A549 (cell line): ENCODE measurements around the gene AIG1. TPM values are rescaled to one million over a fixed set of nuclear protein-coding genes. Genes with fewer than 3 reads are reported as not detected.

ENCODE experiments used
- ATAC-seq, 2 experiments: fragments of 200-7000 bp in 1 of 2; fragments of >200 bp in 1 of 2; cut with Nextera tagmentation in 1 of 2; cut with Tn5 transposase in 1 of 2; 3 replicates each; pipeline versions ENCODE4 v1.8.0 to v1.9.1; 2018 to 2020; ENCODE audit warnings: mild to moderate bottlenecking in 1 of 2, moderate library complexity in 1 of 2
- CTCF ChIA-PET: fragments of 300-600 bp; sonication (Branson Sonifier 250); formaldehyde crosslinking; extraction: SDS; loops from one replicate; lab custom pipeline; 2021; ENCODE audit warnings: antibody characterized with exemption, inconsistent platforms; lab: Yijun Ruan, JAX
- POLR2A ChIA-PET: fragments of 350-600 bp; formaldehyde crosslinking; extraction: SDS; loops from one replicate; lab custom pipeline; 2021; ENCODE audit warnings: antibody characterized with exemption, inconsistent platforms; lab: Yijun Ruan, JAX
- DNase-seq, 2 experiments: peaks; one replicate each; pipeline versions ENCODE4 v3.0.0 to v3.0.0-alpha.2; 2011 to 2016; ENCODE audit warnings: low read depth in 1 of 2, low spot score in 1 of 2
- FAIRE-seq: peaks from 2 replicates; lab custom pipeline; 2011; peaks lifted over from hg19 to GRCh38; lab: Jason Lieb, UNC
- H3K27ac ChIP-seq, 2 experiments: fragments of >200 bp; sonication (Bioruptor Twin); formaldehyde crosslinking; 3 replicates each; pipeline ENCODE4 v1.5.1; 2016 to 2017
- H3K4me1 ChIP-seq: fragments of >200 bp; sonication (Bioruptor Twin); formaldehyde crosslinking; 3 replicates; pipeline ENCODE4 v1.6.1; 2016
- H3K4me2 ChIP-seq: fragments of >200 bp; sonication (Bioruptor Twin); formaldehyde crosslinking; 3 replicates; pipeline ENCODE4 v1.6.1; 2016
- H3K4me3 ChIP-seq: fragments of >200 bp; sonication (Bioruptor Twin); formaldehyde crosslinking; 3 replicates; pipeline ENCODE4 v1.5.1; 2016
- H3K9me3 ChIP-seq: fragments of >200 bp; sonication (Bioruptor Twin); formaldehyde crosslinking; 3 replicates; pipeline ENCODE4 v1.6.1; 2016
- CHD4 ChIP-seq: fragments of 200-600 bp; sonication (generic); IDR thresholded peaks from 2 replicates; pipeline ENCODE4 v1.6.1; 2016; ENCODE audit warnings: antibody characterized with exemption, mild to moderate bottlenecking, borderline replicate concordance
- CTCF ChIP-seq: fragments of >200 bp; sonication (Bioruptor Twin); formaldehyde crosslinking; IDR thresholded peaks from 3 replicates; pipeline ENCODE4 v1.5.1; 2016
- FOSL2 ChIP-seq, 2 experiments: fragments of 450-650 bp in 1 of 2; fragments of >200 bp in 1 of 2; sonication (Bioruptor Twin) in 1 of 2; formaldehyde crosslinking; IDR thresholded peaks; 2 replicates each; pipeline versions ENCODE4 v1.5.0 to v1.6.1; 2016 to 2020; ENCODE audit warnings: mild to moderate bottlenecking in 1 of 2, moderate library complexity in 1 of 2
- HES2 ChIP-seq: fragments of >200 bp; sonication (Bioruptor Twin); formaldehyde crosslinking; IDR thresholded peaks from 2 replicates; pipeline ENCODE4 v1.6.1; 2016
- HEYL ChIP-seq: fragments of 250-450 bp; sonication (Bioruptor Pico); IDR thresholded peaks from 2 replicates; pipeline ENCODE4 v1.8.0; 2021; ENCODE audit warnings: mild to moderate bottlenecking, moderate library complexity
- HOXB13 ChIP-seq: fragments of 250-450 bp; sonication (Bioruptor Pico); IDR thresholded peaks from 2 replicates; pipeline ENCODE4 v1.5.0; 2020; ENCODE audit warnings: low read depth, mild to moderate bottlenecking, moderate library complexity
- HOXB5 ChIP-seq: fragments of 250-450 bp; sonication (Bioruptor Pico); IDR thresholded peaks from 2 replicates; pipeline ENCODE4 v1.5.0; 2020; ENCODE audit warnings: mild to moderate bottlenecking, moderate library complexity
- JUNB ChIP-seq: fragments of >200 bp; sonication (Bioruptor Twin); formaldehyde crosslinking; IDR thresholded peaks from 2 replicates; pipeline ENCODE4 v1.6.1; 2016
- KDM5A ChIP-seq: fragments of 200-600 bp; sonication (generic); IDR thresholded peaks from 2 replicates; pipeline ENCODE4 v1.6.1; 2016; ENCODE audit warnings: antibody characterized with exemption, mild to moderate bottlenecking
- MAFK ChIP-seq: fragments of 450-650 bp; IDR thresholded peaks from 2 replicates; pipeline ENCODE4 v1.6.1; 2014; ENCODE audit not compliant: partially characterized antibody
- MAX ChIP-seq: IDR thresholded peaks from 2 replicates; pipeline ENCODE4 v1.6.1; 2012
- NR3C1 ChIP-seq: fragments of >200 bp; sonication (Bioruptor Twin); formaldehyde crosslinking; IDR thresholded peaks from 3 replicates; pipeline ENCODE4 v1.6.1; 2017
- PBX3 ChIP-seq: IDR thresholded peaks from 2 replicates; pipeline ENCODE4 v1.6.1; 2012
- POLR2A ChIP-seq: IDR thresholded peaks from 2 replicates; pipeline ENCODE4 v1.6.1; 2012; ENCODE audit warnings: mild to moderate bottlenecking, low read length
- RAD21 ChIP-seq, 2 experiments: fragments of >200 bp in 1 of 2; sonication (Bioruptor Twin) in 1 of 2; formaldehyde crosslinking in 1 of 2; IDR thresholded peaks in 1 of 2; conservative IDR thresholded peaks in 1 of 2; 2 replicates in 1 of 2; 3 replicates in 1 of 2; pipeline ENCODE4 v1.6.1; 2012 to 2018; ENCODE audit warnings: inconsistent platforms in 1 of 2
- RCOR1 ChIP-seq: fragments of 150-350 bp; IDR thresholded peaks from 2 replicates; pipeline ENCODE4 v1.6.1; 2014; ENCODE audit warnings: antibody characterized with exemption, low read length, low read depth
- REST ChIP-seq: fragments of 200-600 bp; sonication (generic); IDR thresholded peaks from 2 replicates; pipeline ENCODE4 v1.6.1; 2016; ENCODE audit warnings: antibody characterized with exemption, mild to moderate bottlenecking, moderate library complexity
- RNF2 ChIP-seq: fragments of 200-600 bp; sonication (generic); IDR thresholded peaks from 2 replicates; pipeline ENCODE4 v1.6.1; 2016; ENCODE audit warnings: low read depth, mild to moderate bottlenecking, antibody characterized with exemption, moderate library complexity, borderline replicate concordance
- ZC3H11A ChIP-seq: fragments of 450-650 bp; IDR thresholded peaks from 2 replicates; pipeline ENCODE4 v1.6.1; 2014; ENCODE audit warnings: antibody characterized with exemption, mild to moderate bottlenecking
- WGBS: methylation state at CpG from one replicate; pipeline ENCODE4 v1.1.6; 2017; ENCODE audit errors: missing lambda C conversion rate; 5-methylcytosine and 5-hydroxymethylcytosine counted together
- polyA plus RNA-seq, 4 experiments: library from polyadenylated mRNA; depleted of rRNA in 3 of 4; stranded (reverse); fragments of >200 nt; fragmentation: RNase III in 1 of 4; extraction: RNeasy Plus Mini Kit Qiagen cat#74134 plus additional on column Dnase treatment in 1 of 4; gene quantifications; 2 replicates in 3 of 4; 3 replicates in 1 of 4; pipeline ENCODE4 v1.2.3, GENCODE V29; 2011 to 2017

AIG1 gene
- polyA plus RNA-seq, 2 of the 4 experiments (the other 2 are of a cell fraction) = 29.5 to 38.3 TPM

GRCh38 chr6:143205131-143205535, 144.4 kb downstream of the AIG1 start:
- H3K9me3 ChIP-seq = no peaks in the 10 kb centered on the region
- FAIRE-seq (no peak), DNase-seq (no peak)
- no peaks in the 10 kb centered on the region for H3K4me1 ChIP-seq
- POLR2A ChIA-PET = no interaction called here
- CTCF ChIA-PET = no interaction called here
- no peak overlapping the region for H3K4me2 ChIP-seq
- TF ChIP-seq REST (no peak), RNF2 (no peak), FOSL2 (IDR thresholded peaks at IDR 0.05) (no peak), FOSL2 (CRISPR knock-in tag; IDR thresholded peaks at IDR 0.05) (no peak), NR3C1 (no peak), RCOR1 (no peak), POLR2A (no peak), ZC3H11A (no peak)
- TF ChIP-seq, all 56 proteins: peak for 0
- H3K4me3 ChIP-seq = no peak overlapping the region
- H3K27ac ChIP-seq = no peak overlapping the region
- no peak for ATAC-seq
- 40% methylated on average over 1 of the region's 1 CpG for WGBS

- 72% methylated on average over 2 of the region's 2 CpGs for WGBS
- ChIA-PET POLR2A (no interaction called here), CTCF (no interaction called here)
- no peak overlapping the region for H3K4me2 ChIP-seq
- TF ChIP-seq HEYL (CRISPR knock-in tag) (no peak), MAFK (peak; percentile 81)
- H3K9me3 ChIP-seq = no peaks in the 10 kb centered on the region
- ATAC-seq (no peak), DNase-seq (no peak), FAIRE-seq (no peak)
- no peaks in the 10 kb centered on the region for H3K4me1 ChIP-seq
- H3K4me3 ChIP-seq = no peak overlapping the region
- H3K27ac ChIP-seq = no peak overlapping the region
Observed at GRCh38 chr6:143205585-143205984, 144.9 kb downstream of the AIG1 start.

- 82% methylated on average over 2 of the region's 2 CpGs for WGBS
- no peak overlapping the region for H3K4me2 ChIP-seq
- no peaks in the 10 kb centered on the region for H3K4me1 ChIP-seq
- H3K4me3 ChIP-seq = no peak overlapping the region
- POLR2A ChIA-PET = no interaction called here
- CTCF ChIA-PET = no interaction called here
- H3K9me3 ChIP-seq = no peaks in the 10 kb centered on the region
- no peak for TF ChIP-seq HOXB13 (CRISPR knock-in tag)
- TF ChIP-seq HOXB5 (CRISPR knock-in tag) = no peak
- no peak for TF ChIP-seq HES2
- TF ChIP-seq MAFK = no peak
- no peak for TF ChIP-seq RAD21 (conservative IDR thresholded peaks at IDR 0.05 in 1 of 2, IDR thresholded peaks at IDR 0.05 in 1 of 2)
- TF ChIP-seq KDM5A = no peak
- TF ChIP-seq PBX3 = no peak
- no peak for TF ChIP-seq JUNB
- TF ChIP-seq CHD4 = no peak
- no peak for TF ChIP-seq CTCF
- no peak for TF ChIP-seq MAX
- H3K27ac ChIP-seq = no peak overlapping the region
- ATAC-seq = no peak
- FAIRE-seq = no peak
- no peak for DNase-seq
Observed at GRCh38 chr6:143205991-143206390, 145.3 kb downstream of the AIG1 start.
